ENCODE data around the gene LYG2.

LYG2 gene

GRCh38 chr2:99259465-99259864, 4.0 kb upstream of the LYG2 start:
- Histone ChIP-seq H3K27me3 (ENCODE audit: control insufficient read depth, low read length) (peaks cover 2% of the 10 kb centered on the region; the same call in 1 of the 2 replicates), H3F3A (ENCODE audit: control insufficient read depth, insufficient read depth) (no peaks in the 10 kb centered on the region), H3K9me2 (replicated peaks; ENCODE audit: control insufficient read depth, low read length) (no peaks in the 10 kb centered on the region), H3K9me3 (ENCODE audit: control insufficient read depth, insufficient read depth, low read length) (no peaks in the 10 kb centered on the region), H3K36me3 (ENCODE audit: control insufficient read depth, low read length) (no peaks in the 10 kb centered on the region), H3K4me2 (ENCODE audit: low read length) (no peak overlapping the region), H3K27ac (ENCODE audit: low read depth, low read length) (no peak overlapping the region), H3K4me1 (ENCODE audit: control insufficient read depth, low read length) (no peaks in the 10 kb centered on the region), H3K4me3 (ENCODE audit: low read length) (no peak overlapping the region), H3K79me2 (ENCODE audit: control insufficient read depth, low read length) (no peaks in the 10 kb centered on the region), H4K20me1 (ENCODE audit: control insufficient read depth, insufficient read depth, low read depth, low read length) (no peaks in the 10 kb centered on the region)
- TF ChIP-seq EZH2phosphoT487 (IDR thresholded peaks at IDR 0.05; ENCODE audit: borderline replicate concordance, low read length) (no peak), CTCF (IDR thresholded peaks at IDR 0.05; ENCODE audit: low read depth, low read length, poor library complexity, severe bottlenecking) (no peak)

DNA sequence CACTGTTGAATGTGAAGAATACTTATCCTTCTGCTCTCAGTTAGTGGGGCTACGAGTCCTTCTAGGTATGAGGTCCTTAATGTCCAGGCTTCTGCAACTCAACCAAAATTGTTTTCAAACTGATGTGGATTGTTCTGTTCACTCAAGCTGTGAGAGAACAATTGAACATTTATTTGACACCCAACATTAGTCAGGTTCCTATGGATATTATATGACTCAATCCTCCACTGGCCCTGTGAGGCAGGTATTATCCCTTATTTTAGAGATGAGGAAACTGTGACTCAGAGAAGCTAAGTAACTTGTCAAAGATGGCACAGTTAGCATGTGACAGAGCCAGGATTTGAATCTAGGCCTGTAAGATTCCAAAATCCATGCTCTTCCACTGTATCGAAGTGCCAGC, 1.2 kb upstream of the LYG2 start:
- H3K9me3 ChIP-seq (ENCODE audit: control insufficient read depth, insufficient read depth, low read length), result no peaks in the 10 kb centered on the region
- TF ChIP-seq EZH2phosphoT487 (IDR thresholded peaks at IDR 0.05; ENCODE audit: borderline replicate concordance, low read length) (no peak), CTCF (IDR thresholded peaks at IDR 0.05; ENCODE audit: low read depth, low read length, poor library complexity, severe bottlenecking) (no peak)

DNA sequence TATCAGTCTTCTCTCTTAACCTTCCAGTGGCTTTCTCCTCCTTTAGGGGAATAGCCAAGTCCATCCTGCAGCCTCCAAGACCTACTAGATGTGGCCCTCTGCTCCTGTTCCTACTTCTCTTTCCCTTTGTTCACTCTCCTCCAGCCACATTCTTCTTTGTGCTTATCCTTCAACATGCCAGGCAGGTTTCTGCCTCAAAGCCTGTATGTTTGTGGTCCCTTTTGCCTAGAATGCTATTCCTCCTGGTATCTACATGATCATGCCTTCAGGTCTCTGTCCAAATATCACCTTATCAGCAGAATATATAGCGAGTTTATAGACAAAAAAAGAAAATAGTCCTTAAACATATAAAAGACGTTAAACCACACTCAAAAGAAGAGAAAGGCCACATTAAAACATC, 5.5 kb downstream of the LYG2 start:
- Histone ChIP-seq H3K79me2 (ENCODE audit: control insufficient read depth, low read length) (no peaks in the 10 kb centered on the region), H3F3A (ENCODE audit: control insufficient read depth, insufficient read depth) (no peaks in the 10 kb centered on the region), H3K27ac (ENCODE audit: low read depth, low read length) (no peak overlapping the region), H4K20me1 (ENCODE audit: control insufficient read depth, insufficient read depth, low read depth, low read length) (no peaks in the 10 kb centered on the region), H3K27me3 (ENCODE audit: control insufficient read depth, low read length) (no peaks in the 10 kb centered on the region), H3K4me3 (ENCODE audit: low read length) (no peak overlapping the region), H3K9me3 (ENCODE audit: control insufficient read depth, insufficient read depth, low read length) (no peaks in the 10 kb centered on the region), H3K36me3 (ENCODE audit: control insufficient read depth, low read length) (no peaks in the 10 kb centered on the region), H3K4me1 (ENCODE audit: control insufficient read depth, low read length) (no peaks in the 10 kb centered on the region), H3K4me2 (ENCODE audit: low read length) (no peak overlapping the region), H3K9me2 (replicated peaks; ENCODE audit: control insufficient read depth, low read length) (no peaks in the 10 kb centered on the region)
- TF ChIP-seq CTCF (IDR thresholded peaks at IDR 0.05; ENCODE audit: low read depth, low read length, poor library complexity, severe bottlenecking) (no peak), EZH2phosphoT487 (IDR thresholded peaks at IDR 0.05; ENCODE audit: borderline replicate concordance, low read length) (no peak)

More for the DNA sequence above, 1.2 kb upstream of the LYG2 start:
- Histone ChIP-seq H3K27me3 (ENCODE audit: control insufficient read depth, low read length) (no peaks in the 10 kb centered on the region; the same call in 1 of the 2 replicates), H3K27ac (ENCODE audit: low read depth, low read length) (no peak overlapping the region), H3K4me3 (ENCODE audit: low read length) (no peak overlapping the region), H3K36me3 (ENCODE audit: control insufficient read depth, low read length) (no peaks in the 10 kb centered on the region), H3K9me2 (replicated peaks; ENCODE audit: control insufficient read depth, low read length) (no peaks in the 10 kb centered on the region), H3F3A (ENCODE audit: control insufficient read depth, insufficient read depth) (no peaks in the 10 kb centered on the region), H3K4me1 (ENCODE audit: control insufficient read depth, low read length) (no peaks in the 10 kb centered on the region), H4K20me1 (ENCODE audit: control insufficient read depth, insufficient read depth, low read depth, low read length) (no peaks in the 10 kb centered on the region), H3K4me2 (ENCODE audit: low read length) (no peak overlapping the region), H3K79me2 (ENCODE audit: control insufficient read depth, low read length) (no peaks in the 10 kb centered on the region)

- no peaks in the 10 kb centered on the region for H3K36me3 ChIP-seq (ENCODE audit: control insufficient read depth, low read length)
- H3K4me3 ChIP-seq (ENCODE audit: low read length), result no peak overlapping the region
- H3K9me2 ChIP-seq (replicated peaks; ENCODE audit: control insufficient read depth, low read length), result no peaks in the 10 kb centered on the region
- TF ChIP-seq CTCF (IDR thresholded peaks at IDR 0.05; ENCODE audit: low read depth, low read length, poor library complexity, severe bottlenecking) (no peak), EZH2phosphoT487 (IDR thresholded peaks at IDR 0.05; ENCODE audit: borderline replicate concordance, low read length) (no peak)
- H3K4me2 ChIP-seq (ENCODE audit: low read length), result no peak overlapping the region
- no peaks in the 10 kb centered on the region for H3K27me3 ChIP-seq (ENCODE audit: control insufficient read depth, low read length)
- no peaks in the 10 kb centered on the region for H3K9me3 ChIP-seq (ENCODE audit: control insufficient read depth, insufficient read depth, low read length)
- H3K4me1 ChIP-seq (ENCODE audit: control insufficient read depth, low read length), result no peaks in the 10 kb centered on the region
- H3F3A ChIP-seq (ENCODE audit: control insufficient read depth, insufficient read depth), result no peaks in the 10 kb centered on the region
- no peak overlapping the region for H3K27ac ChIP-seq (ENCODE audit: low read depth, low read length)
- H3K79me2 ChIP-seq (ENCODE audit: control insufficient read depth, low read length), result no peaks in the 10 kb centered on the region
- no peaks in the 10 kb centered on the region for H4K20me1 ChIP-seq (ENCODE audit: control insufficient read depth, insufficient read depth, low read depth, low read length)
Measured at GRCh38 chr2:99242151-99242550, 13.3 kb downstream of the LYG2 start.

Data from DOHH2 (cell line).